ENCODE data around the gene GTF2F2.
"Not testable (repeated sequence)": the region's sequence is repeated elsewhere in the genome, so short reads cannot be mapped to it uniquely, and the experiment has no call there.

The GTF2F2 gene

GRCh38 chr13:45180303-45180702 lies 60.0 kb downstream of the GTF2F2 start:
- no peak for DNase-seq (ENCODE audit: low read depth)

- DNase-seq (ENCODE audit: low read depth), result no peak
Measured at GRCh38 chr13:45180713-45181601, 60.6 kb downstream of the GTF2F2 start.

- no peak for DNase-seq (ENCODE audit: low read depth)
Measured at GRCh38 chr13:45184693-45185092, 64.4 kb downstream of the GTF2F2 start.

GRCh38 chr13:45185286-45185685 lies 65.0 kb downstream of the GTF2F2 start:
- DNase-seq (ENCODE audit: low read depth), result no peak

GRCh38 chr13:45189077-45189476 lies 68.8 kb downstream of the GTF2F2 start:
- not testable (repeated sequence) for DNase-seq (ENCODE audit: low read depth)

- peak; percentile 75 for DNase-seq (ENCODE audit: low read depth)
Measured at GRCh38 chr13:45189511-45189910, 69.2 kb downstream of the GTF2F2 start.

GRCh38 chr13:45191874-45192273 lies 71.6 kb downstream of the GTF2F2 start:
- no peak for DNase-seq (ENCODE audit: low read depth)

- DNase-seq (ENCODE audit: low read depth), result no peak
Measured at GRCh38 chr13:45194081-45194939, 74.0 kb downstream of the GTF2F2 start.

GRCh38 chr13:45195421-45195820 lies 75.1 kb downstream of the GTF2F2 start:
- DNase-seq (ENCODE audit: low read depth), result no peak

- no peak for DNase-seq (ENCODE audit: low read depth)
Measured at GRCh38 chr13:45196096-45196495, 75.8 kb downstream of the GTF2F2 start.

- DNase-seq (ENCODE audit: low read depth), result no peak
Measured at GRCh38 chr13:45196622-45197021, 76.3 kb downstream of the GTF2F2 start.

GRCh38 chr13:45198041-45198440 lies 77.7 kb downstream of the GTF2F2 start:
- no peak for DNase-seq (ENCODE audit: low read depth)

GRCh38 chr13:45198924-45199323 lies 78.6 kb downstream of the GTF2F2 start:
- DNase-seq (ENCODE audit: low read depth), result no peak

- DNase-seq (ENCODE audit: low read depth), result no peak
Measured at GRCh38 chr13:45199711-45200110, 79.4 kb downstream of the GTF2F2 start.

- DNase-seq (ENCODE audit: low read depth), result no peak
Measured at GRCh38 chr13:45200701-45201232, 80.5 kb downstream of the GTF2F2 start, which contains the start of gene KCTD4. Gene KCTD4 (minus strand): TSS chr13:45201045. CDS start chr13:45194567, 6,478 bp downstream.

- DNase-seq (ENCODE audit: low read depth), result no peak
Measured at GRCh38 chr13:45205124-45205523, 84.8 kb downstream of the GTF2F2 start.

GRCh38 chr13:45206340-45206739 lies 86.0 kb downstream of the GTF2F2 start:
- DNase-seq (ENCODE audit: low read depth), result peak; percentile 59

GRCh38 chr13:45207319-45207718 lies 87.0 kb downstream of the GTF2F2 start:
- DNase-seq (ENCODE audit: low read depth), result no peak

GRCh38 chr13:45208132-45208531 lies 87.8 kb downstream of the GTF2F2 start:
- no peak for DNase-seq (ENCODE audit: low read depth)

GRCh38 chr13:45209229-45209628 lies 88.9 kb downstream of the GTF2F2 start:
- no peak for DNase-seq (ENCODE audit: low read depth)

GRCh38 chr13:45215392-45216077 lies 95.2 kb downstream of the GTF2F2 start:
- DNase-seq (ENCODE audit: low read depth), result no peak

GRCh38 chr13:45216193-45216592 lies 95.9 kb downstream of the GTF2F2 start:
- DNase-seq (ENCODE audit: low read depth), result no peak

Data from HS-27A (cell line).